HL-60/S4 treated with phorbol 12-myristate 13-acetate at 8.2 ng/mL for 4 days and 3 days (cell line): ENCODE data around the gene NR3C2.

Experiments used
- in situ Hi-C: fragments of 300-500 bp; cut with MboI; formaldehyde crosslinking; loops from 2 replicates; pipeline ENCODE4 v1.15.0; 2022; ENCODE audit warnings: low sequenced_read_pairs

The NR3C2 gene

DNA sequence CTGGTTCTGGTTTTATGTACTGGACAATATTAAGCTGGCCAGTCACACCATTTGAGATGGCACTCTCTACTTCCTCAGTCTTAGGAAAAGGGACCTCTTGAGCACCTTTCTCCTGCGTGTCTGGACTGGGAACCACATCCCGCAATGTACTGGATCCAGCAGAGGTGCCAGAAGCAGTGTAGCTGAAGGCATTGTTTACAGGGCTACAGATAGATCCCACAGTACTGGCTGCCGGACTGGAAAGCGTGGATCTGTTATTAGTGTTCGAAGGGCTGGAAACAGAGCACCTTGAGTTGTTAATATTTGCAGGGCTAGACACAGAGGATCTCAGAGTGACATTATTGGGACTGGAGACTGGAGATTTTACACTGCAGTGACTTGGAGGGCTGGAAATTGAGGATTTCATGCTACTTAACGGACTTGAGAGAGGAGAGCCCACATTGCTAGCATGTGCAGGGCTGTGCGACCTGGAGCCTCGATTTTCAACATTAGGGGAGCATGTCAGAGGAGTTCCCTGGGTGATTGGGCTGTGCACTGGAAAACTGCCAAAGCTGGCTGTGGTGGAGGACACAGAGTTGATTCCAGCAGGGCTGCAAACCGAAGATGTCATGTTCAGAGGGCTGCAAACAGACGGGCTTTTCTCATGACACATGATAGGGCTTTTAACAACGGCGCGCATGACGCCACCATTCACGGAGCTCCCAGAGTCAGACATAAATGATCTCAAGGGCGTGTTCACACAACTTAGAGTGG, 6.4 kb downstream of the NR3C2 start:
- in situ Hi-C loops: no loop called here

DNA sequence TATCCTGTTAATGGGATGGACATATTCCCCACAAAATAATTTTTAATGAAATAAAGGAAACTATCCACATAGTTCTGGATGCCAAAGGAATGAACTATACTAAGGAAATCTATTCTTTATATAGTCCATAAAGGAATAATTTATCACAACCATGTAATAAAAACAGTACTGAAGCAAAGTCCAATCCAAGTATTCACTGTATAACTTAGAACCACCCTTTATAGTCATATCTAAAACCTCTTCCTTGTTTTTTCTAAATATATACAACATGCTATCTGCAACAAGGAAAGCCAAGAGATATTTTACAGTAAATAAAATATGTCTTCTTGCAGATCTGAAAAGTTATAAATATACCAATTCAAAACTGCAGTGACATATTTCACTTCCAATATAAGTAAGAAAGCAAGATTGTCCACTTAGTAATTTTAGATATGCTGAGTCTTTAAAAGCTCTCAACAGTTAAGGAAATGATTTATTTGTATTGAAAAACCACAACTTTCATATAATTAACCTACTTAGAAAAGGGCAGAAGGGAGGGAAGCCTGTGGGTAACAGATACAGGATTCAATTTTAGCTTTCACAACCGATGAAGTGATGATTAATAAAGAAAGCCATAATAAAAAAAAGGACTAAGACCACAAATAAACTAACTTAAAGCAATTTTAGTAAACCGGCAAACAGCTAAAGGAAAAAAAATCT, 8.0 kb downstream of the NR3C2 start:
- in situ Hi-C loops: no loop called here

DNA sequence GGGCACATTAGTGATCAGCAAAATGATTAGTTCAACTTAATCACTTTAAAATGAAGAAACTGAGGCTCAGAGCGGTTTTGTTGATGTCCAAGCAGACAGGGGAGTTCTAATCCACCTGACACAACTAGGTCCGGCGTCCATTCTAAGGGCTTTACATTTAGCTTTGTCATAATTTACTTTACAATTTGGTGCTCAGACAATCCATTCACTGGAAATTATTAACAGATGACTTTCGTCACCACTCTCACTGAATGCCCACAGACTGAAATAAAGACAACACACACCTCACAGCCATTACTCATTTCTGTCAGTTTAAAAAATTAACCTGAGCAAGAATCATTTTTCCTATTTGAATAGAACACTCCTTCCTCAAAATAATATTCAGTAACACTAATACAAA, 10.8 kb downstream of the NR3C2 start:
- in situ Hi-C loops: no loop called here

DNA sequence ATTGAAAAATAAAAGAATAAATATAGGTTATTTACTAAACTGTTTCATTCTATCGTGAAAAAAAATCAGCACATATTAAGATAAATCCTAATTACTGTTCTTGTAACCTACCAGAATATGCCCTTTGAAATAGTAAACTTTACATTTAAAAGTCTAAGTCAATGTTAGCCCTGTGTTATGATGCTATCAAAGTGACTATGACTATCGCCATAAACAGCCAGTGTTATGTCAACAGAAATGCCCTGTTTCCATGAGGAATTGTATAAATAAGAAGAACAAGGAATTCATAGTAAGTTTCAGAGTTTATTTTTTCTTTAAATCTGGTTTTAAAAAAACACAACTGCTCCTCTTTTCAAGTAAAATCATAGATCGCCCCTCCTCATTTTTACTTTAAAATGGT, 11.4 kb downstream of the NR3C2 start:
- in situ Hi-C loops: no loop called here

DNA sequence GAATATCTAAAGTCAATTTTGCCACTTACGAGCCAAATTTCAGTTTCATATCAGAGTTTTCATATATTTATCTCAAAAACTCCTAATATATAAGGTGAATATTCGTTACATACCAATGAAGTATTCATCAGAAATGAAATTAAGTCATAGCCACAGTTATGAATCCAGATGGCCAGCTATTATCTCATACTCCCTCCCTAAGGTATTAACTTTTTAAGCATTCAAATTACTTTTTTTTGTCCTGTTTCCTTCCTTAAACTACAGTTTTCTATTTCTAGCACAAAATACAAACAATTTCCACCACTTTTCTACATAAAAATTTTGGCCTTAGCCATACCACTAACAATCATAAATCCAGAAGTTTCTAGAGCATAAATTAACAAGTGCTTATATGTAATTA, 13.0 kb downstream of the NR3C2 start:
- in situ Hi-C loops: no loop called here

DNA sequence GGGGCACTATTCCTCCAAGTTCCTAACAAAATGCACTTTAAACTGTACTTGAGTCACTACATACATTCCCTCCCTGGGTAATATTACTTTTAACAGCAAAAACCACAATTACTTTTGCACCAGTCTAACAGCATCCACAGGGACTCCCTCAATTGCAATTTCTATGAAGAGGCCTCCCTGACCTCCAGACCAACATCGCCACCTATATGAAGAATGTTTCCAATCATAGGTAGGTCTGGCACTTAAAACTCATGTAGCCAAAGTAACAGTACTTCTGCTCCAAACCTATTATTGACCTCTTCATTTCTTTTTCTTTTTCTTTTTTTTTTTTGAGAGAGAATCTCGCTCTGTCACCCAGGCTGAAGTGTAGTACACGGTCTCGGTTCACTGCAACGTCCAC, 15.6 kb downstream of the NR3C2 start:
- in situ Hi-C loops: no loop called here

DNA sequence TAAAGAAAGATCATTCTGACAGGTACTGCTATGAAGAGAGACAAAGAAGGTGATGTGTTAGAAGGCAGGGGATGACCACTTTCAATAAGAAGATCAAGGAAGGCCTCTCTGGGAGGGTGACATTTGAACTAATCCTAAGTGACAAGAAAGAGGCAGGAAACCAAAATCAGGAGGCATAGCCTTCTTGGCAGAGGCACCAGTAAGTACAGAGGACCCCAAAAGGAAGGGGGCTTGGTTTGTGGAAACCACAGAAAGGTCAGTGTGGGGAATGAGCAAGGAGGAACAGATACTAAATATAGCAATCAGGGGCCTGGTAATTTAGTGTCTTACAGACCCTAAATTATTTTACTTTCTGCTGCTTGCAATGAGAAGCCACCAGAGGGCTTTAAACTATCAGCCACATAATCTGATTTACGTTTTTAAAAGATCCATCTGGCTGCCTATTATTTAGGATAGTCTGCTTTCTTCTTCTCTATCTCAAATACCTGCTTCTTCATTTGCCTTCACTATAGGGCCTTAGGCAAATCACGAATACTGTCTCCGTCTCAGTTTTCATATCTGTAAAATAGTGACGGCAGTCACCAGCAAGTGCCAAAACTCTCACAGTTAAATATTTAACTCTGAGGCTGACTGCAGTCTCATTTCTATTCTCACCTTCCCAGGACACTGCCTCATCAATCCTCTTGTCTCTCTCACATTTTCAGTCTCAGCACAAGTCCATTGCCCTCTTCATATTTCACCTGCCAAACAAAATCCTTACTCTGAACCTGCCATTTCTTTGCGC, 16.7 kb downstream of the NR3C2 start:
- in situ Hi-C loops: no loop called here

DNA sequence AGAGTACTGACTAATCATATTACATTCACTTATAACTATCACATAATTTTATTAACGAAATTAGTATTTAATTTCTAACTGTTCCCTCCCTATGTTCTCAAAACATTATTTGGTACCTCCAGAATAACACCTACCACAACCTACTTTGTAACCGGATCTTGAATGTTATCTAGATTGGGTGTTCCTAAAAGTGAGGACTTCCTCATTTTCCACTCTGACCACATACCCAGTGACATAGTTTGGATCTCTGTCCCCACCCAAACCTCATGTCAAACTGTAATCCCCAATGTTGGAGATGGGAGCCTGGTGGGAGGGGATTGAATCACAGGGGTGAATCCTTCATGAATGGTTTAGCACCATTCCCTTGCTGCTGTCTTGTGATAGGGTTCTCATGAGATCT, 21.8 kb downstream of the NR3C2 start:
- in situ Hi-C loops: no loop called here

DNA sequence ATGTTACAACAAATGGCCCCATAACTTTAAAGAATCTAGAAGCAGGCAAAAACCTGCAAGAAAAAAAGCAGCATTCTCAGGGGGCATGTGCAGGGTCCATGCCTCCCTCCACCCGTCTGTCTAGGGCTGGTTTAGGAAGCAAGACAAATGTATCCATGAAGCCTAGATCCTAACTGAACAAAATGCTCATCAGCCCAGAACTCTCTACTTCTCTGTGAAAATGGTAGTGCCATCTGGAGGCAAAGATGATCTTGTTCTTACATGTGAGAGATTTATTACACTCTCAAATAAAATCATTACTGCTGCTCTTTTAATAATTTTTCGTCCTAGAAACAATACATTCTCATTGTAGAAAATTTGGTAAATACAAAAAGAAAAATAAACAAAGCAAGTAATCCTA, 26.7 kb downstream of the NR3C2 start:
- in situ Hi-C loops: no loop called here

DNA sequence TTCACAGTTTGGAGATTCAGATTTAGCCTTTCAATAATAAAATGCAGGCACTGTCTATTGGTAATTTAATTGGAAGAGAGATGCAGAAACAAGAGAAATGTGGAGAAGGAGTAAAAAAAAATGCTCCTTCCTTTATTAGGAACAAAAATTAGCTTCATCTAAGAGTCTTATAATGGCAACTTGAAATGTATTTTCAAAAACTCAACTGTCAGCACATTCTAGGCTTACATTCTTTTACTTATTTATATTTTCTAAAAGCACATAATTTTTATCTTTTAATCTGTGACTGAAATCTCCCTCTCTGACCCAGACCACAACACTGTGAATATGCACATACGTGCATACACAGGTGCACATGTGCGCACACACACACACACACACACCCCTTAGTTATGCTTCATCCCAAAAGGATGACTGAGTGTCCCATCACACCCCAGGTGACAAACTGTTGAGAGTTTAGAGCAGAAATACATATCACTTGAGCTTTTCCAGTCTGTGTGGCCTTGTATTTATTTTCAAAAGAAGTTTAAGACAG, 29.7 kb downstream of the NR3C2 start:
- in situ Hi-C loops: no loop called here

DNA sequence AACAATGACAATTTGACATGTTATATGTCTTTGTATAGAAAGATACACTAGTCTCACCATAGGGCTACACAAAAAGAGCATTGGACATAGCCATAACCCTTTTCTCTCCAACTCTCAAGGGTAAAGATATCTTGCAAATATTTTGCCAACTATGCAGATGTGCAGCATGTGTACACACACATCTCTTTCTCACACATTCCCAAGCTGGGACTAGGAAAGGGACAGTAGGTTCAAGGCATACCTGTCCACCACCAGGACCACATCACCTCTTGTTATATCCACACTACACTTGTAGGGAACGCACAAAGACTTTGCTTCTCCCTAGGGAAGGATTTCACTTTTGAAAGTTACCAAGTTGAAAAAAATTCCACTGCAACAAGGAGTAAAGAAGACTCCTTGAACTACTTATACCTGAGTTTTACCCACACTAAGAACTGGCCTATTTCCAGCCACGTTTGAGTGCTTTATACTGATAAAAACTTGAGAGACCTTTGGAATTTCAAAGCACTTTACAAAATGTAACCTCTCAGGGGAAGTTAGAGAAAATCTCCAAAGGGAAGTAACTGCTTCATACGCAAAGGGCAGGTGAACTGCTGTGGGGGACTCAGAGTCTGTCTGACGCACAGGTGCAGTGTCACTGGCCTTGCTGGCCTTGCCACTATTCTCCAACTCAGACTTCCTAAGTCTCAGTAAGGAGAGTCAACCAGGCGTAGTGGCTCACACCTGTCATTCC, 36.9 kb downstream of the NR3C2 start:
- in situ Hi-C loops: no loop called here

DNA sequence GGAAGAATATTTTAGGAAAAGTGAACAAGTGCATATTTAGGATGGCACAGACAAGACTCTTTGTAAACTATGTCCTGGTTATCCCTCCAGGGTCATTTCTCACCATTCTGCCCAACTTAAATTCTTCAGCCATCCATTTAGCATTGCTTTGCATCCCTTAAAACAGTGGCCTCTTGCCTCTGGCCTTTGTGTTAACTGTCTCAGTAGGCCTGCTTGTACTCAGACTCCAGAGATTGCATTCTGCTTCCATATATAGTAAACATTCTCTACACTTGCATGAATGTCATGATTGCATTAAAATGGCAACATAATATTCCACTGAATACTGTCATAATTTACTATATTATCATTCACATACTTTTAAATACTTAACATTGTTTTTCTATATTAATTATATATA, 43.2 kb downstream of the NR3C2 start:
- in situ Hi-C loops: no loop called here

DNA sequence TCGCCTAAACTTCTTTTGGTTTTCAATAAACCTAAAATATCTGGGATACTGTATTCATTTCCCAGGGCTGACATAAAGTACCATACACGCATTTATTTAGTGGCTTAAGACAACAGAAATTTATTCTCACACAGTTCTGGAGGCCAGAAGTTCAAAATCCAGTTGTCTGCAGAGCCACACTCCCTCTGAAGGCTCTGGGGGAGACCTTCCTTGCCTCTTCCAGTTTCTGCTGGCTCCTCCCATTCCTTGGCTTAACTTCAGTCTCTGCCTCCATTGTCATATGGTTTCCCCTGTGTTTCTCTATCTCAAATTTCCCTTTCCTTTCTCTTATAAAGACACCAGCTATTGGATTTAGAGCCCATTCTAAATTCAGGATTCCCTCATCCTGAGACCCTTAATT, 44.4 kb downstream of the NR3C2 start:
- in situ Hi-C loops: no loop called here

DNA sequence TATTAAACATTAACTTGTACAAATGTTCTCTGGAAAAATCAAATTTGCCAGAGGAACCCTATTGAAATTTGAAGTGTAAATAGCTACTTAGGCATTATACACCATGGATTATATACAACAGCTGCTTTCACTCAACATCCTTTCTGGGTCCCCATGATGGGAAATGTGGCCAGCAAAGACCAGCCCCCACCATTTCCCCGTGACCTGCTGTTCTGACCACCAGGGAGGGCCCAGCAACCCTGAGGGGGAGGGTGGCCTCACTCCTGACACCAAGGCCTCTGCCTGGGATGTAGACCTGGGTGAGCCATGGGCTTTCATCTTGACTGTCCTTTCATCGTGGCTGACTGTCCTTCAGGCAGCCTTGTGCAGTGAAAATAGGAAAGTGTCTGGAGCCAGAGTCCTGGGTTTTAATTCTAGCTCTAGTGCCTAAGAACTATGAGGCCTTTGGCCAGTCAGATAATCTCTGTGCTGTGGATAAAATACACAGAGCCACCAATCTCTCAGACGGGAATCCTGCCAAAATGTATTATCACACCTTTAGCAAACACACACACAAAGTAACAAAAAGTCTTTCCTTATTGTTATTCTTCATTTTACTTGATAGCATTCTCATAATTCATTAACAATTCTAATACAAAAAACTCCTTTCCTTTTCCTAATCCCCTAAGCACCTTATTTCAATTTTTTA, 45.1 kb downstream of the NR3C2 start:
- in situ Hi-C loops: no loop called here

DNA sequence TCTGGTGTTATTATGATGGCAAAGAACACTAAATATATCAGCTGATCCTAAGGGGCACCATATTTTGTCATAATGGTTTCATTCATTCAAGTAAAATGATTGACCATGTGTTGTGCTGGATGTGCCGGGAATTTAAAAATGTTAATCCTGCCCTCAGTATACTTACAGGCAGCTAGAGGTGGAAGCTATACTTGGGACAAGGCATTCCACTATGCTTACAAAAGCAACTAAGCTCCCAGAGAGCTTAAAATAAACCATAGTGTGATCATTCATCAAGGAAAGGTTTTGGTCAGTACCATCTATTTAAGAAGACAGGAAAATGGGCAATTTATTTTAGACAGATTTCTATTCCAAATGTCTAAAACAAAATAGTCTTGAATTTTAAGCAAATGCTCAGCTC, 46.4 kb downstream of the NR3C2 start:
- in situ Hi-C loops: no loop called here

DNA sequence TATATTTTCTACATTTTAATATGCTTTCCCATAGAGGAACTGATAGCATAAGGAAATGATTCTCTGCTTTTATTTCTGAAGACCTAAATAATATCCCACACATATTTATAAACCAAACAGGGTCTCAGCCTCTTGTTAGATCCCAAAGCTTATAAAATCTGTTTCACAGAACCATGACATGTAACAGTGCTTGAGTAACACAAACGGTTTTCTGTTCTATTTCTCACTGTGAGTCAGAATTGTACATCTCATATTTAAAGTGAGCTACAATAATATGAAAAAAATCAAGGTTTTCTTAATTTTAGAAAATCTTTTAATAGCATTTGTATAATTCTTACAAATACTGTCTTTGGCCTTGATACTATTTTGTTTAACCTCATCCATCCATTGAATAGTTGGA, 51.2 kb downstream of the NR3C2 start:
- in situ Hi-C loops: no loop called here

DNA sequence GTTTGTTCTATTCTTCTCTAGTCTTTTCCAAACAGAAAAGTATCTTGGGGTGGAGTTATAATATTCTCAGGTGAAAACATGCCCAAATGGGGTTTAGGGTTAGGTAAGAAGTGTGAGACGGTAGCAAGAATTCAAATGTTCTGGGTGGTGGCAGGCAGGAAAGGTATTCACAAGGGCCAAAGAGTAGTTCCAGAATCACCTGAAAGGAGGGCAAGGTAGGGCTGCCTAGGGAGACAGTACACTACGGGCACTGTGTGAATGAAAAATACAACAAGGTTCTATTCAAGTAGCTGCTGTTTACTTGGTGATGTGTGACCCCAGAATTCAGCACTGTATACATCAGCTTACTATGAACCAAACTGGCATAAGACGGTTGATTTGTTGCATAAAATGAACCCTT, 51.9 kb downstream of the NR3C2 start:
- in situ Hi-C loops: no loop called here

DNA sequence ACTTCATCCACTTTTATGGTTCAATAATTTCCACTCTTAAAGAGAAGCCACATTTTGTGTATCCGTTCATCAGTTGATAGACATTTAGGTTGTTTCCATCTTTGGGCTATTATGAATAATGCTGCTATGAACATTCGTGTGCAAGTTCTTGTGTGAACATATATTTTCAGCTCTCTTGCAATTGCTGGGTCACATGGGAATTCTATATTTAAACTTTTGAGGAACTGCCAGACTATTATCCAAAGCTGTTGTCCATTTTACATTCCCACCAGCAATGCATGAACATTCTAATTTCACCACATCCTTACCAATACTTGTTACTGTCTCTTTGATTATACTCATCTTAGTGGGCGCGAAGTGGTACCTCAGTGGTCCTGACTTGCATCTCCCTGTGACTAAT, 61.9 kb downstream of the NR3C2 start:
- in situ Hi-C loops: no loop called here

DNA sequence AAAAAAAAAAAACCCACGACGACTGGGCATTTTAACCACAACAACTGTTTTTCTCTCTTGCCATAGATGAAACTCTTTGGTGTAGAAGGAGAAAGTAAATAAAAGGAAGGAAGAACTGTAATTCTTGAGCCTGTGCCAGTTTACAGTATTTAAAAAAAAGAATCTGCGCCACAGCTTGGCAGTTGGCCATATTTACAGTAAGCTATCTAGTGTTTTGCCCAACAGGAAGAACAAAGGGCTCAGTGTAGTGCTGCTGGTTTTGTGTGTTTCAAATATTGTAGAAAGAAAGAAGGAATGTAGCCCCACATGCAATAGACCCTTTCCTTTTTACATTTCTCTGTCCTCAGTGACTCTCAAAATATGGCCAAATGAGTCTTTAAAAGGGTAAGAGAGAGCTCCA, 66.1 kb downstream of the NR3C2 start:
- in situ Hi-C loops: no loop called here

DNA sequence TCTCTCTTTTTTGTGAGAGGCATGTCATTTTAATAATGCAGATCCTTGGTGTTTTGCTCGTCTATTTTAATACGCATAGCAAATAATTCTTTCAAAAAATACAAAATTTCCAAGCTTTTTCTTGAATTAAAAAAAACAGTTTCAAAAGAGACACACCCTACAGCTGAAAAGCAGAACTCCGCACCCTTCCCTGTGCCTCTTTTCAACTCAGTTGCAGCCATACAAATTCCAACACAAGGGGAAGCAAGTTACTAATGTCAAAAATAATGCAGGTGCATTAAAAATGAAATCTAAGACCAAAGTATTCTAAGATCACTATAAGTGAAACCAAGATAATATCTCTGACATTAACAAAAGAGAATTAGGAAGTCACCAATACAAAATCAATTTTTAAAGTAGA, 66.6 kb downstream of the NR3C2 start:
- in situ Hi-C loops: no loop called here
